DOHH2 (cell line): ENCODE results near the gene SLC9A1.

Source experiments
- CTCF ChIP-seq: fragments of 200-600 bp; sonication (generic); IDR thresholded peaks from one replicate; pipeline ENCODE4 v1.5.1; 2014; ENCODE audit warnings: antibody characterized with exemption, mild to moderate bottlenecking, low read depth, low read length; ENCODE audit not compliant: poor library complexity, severe bottlenecking
- EZH2phosphoT487 ChIP-seq: fragments of 200-600 bp; sonication (generic); IDR thresholded peaks from 2 replicates; pipeline ENCODE4 v1.6.1; 2017; ENCODE audit warnings: borderline replicate concordance, mild to moderate bottlenecking, antibody characterized with exemption, low read length, moderate library complexity, mixed read lengths

- TF ChIP-seq CTCF (no peak), EZH2phosphoT487 (no peak)
Measured at GRCh38 chr1:27141266-27142003, 13.5 kb downstream of the SLC9A1 start.
